NK-92 treated with Interleukin-12 subunit alpha and Interleukin-12 subunit beta, amount 100 ng/mL, for 24 hours (cell line): ENCODE measurements around the gene PCK2.

Source experiments
- DNase-seq: peaks from one replicate; lab custom pipeline; 2025; lab: John Stamatoyannopoulos, UW

The PCK2 gene

DNA sequence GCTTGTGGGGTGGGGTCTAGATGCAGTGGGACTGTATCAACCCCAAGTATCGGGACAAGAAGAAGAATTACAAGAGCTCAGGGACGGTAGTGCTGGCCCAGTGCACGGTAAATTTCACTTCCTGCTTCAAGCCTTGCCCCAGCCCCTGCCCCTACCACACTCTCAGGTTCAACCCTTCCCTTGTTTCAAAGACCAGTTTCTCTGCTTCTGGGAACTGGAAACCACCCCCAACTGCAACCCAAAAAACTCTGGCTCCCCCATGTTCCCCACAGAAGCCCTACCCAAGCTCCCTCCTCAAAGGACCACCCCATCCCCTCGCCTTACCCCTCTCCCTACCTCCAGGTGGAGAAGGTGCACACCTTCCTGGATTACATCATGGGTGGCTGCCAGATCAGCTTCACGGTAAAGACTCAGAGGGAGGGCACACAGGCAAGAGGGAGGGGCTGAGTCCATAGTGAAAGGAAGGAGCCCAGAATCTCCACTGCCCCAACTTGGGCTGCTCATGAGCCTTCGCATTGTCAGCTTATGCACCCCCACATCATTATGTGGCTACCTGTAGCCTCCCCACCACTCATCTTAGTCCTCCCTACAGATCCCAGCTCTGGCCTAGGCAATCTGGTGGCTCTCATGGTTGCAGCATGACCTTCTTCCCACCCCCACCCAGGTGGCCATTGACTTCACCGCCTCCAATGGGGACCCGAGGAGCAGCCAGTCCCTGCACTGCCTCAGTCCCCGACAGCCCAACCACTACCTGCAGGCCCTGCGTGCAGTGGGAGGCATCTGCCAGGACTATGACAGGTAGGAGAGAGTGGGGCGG is 18.4 kb upstream of the PCK2 start:
- no peak for DNase-seq

DNA sequence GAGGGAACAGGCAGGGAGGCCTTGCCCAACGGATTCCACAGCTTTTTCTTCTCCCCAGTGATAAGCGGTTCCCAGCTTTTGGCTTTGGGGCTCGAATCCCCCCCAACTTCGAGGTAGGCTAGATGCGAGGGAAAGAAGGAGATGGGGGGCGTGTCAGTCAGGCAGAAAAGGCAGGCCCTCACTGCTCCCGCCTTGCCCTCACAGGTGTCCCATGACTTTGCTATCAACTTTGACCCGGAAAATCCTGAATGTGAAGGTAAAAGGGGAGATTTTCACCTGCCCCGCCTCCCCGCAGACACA is 17.9 kb upstream of the PCK2 start:
- no peak for DNase-seq

DNA sequence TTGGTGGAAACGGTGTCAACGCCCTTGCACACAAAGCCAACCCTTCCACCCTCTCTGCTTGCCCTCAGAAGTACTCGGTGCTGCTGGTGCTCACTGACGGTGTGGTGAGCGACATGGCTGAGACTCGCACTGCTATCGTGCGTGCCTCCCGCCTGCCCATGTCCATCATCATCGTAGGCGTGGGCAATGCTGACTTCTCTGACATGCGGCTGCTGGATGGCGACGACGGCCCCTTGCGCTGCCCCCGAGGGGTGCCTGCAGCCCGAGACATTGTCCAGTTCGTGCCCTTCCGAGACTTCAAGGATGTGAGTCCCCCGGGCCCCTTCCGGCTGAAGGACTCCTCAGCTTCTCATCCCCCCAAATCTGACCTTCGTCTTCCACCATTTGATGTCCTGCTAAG is 17.0 kb upstream of the PCK2 start:
- DNase-seq, result no peak

DNA sequence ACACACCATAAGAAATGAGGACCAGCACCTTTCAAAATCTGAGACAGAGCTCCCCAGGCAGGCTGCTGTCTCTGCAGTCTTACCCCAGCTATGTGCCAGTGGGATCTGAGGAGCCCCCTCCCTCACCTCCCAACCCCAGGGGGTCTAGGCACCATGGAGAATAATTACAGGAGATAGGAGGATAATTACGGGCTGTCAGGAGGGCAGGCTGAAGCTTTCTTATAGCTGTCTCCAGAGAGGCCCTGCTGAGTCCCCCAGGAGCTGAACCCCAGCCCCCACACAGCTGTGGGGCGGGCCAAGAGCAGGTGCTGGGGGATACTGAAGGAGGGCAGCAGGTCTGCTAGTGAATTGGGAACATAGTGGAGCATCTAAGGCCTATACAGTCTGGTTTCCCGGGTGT is 16.0 kb upstream of the PCK2 start:
- no peak for DNase-seq

DNA sequence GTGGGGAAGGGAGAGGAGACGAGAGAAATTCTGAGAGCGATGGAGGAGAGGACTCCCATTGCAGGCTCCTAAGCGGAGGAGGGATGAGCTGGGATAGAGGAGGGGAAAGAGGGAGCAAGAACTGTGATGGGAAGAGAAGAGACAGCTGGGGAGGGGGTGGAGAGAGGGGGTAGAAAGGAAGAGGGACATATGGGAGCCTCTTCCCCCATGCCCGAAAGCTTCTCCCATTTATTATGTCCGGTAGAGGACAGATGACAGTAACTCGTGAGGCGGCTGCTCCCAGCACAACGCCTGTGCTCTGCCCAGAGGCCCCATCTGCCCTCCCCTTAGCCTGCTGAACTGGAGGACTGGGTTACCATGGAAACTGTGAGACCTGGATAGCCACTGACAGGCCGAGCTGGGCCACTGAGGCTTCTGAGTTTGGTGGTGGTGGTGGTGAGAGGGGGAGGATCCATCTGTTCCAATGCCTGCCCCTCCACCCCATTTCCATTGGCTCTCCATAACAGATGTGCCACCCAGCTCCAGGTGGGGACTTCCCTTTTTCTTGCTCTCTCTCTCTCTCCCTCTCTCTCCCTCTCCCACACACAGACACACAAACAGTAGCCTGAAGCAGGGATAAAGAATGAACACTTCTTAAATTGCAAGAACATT is 14.5 kb upstream of the PCK2 start:
- no peak for DNase-seq

DNA sequence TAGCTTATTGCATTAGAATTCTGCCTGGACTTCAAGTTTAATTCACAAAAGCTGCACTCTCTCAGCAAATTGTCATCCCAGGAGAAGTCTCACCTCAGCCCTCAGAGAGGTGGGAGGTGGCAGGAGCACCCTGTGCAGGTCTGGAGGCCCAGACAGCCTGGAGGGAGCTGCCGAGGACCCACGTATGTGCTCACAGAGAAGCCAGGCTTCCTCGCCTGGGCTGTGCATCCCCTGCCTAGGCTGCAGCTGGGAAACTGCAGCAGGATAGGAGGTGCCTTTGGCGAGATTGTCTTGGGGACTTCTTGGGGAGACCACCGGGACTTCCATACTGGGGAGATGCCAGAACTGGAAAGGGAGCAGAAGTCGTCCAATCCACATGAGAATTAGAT is 14.0 kb upstream of the PCK2 start:
- no peak for DNase-seq

DNA sequence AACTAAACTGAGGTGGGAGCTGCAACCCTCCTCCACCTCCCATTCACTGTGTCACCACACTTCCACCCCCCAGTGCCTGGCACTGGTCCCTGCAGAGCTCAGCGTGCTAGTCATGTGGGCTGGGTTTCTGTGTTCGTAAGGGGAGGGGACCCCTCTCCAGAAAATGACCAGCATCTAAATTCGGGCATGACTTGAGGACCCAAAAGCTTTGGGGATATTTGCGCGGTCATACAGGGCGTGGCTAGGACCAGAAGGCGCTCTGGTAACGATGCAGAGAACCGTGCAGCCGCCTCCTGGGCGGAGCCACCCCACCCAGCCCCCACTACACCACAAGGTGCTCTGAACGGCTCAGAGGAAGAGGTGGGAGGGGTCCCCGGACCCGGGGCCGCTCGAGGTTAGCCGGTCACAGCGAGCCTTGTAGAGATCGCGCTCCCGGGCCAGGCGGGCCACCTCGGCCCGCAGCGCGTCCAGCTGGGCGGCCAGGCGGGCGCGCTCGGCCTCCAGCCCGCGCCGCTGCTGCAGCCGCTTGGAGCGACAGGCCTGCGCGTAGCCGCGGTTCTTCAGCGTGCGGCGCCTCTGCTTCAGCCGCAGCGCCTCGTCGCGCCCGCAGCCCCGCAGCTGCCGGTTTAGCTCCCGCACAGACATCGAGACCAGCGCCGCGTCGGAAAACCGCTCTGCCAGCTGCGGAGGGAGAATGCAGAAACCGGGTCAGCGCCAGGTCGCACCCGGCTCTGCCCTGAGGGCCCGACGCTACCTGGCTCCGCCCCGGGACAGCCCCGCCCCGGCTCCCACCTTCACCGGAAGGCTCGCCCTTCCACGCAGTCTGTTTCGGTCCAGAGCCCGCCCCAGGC is 13.0 kb upstream of the PCK2 start:
- peak; percentile 52 for DNase-seq

DNA sequence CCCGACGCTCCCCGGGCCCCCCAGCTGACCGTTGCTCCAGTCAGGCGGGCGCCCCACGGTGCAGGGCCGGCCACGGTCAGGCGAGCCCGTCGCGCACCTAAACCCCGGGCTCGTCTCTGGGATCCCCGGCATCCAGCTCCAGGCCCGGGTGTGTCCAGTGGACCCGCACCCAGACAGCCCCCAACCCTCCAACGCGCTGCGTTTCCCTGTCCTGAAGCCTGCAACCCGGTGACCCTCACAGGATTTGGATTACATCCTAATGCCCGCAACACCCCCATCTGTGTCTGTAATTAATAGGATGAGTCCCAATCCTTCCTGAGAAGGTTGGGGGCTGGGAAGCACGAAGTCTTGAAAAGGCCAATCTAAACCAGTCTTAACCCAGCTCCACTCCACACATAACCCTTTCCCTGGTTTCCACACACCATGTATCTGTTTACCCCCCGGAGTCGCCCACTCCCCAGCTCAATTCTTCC is 12.3 kb upstream of the PCK2 start:
- no peak for DNase-seq

DNA sequence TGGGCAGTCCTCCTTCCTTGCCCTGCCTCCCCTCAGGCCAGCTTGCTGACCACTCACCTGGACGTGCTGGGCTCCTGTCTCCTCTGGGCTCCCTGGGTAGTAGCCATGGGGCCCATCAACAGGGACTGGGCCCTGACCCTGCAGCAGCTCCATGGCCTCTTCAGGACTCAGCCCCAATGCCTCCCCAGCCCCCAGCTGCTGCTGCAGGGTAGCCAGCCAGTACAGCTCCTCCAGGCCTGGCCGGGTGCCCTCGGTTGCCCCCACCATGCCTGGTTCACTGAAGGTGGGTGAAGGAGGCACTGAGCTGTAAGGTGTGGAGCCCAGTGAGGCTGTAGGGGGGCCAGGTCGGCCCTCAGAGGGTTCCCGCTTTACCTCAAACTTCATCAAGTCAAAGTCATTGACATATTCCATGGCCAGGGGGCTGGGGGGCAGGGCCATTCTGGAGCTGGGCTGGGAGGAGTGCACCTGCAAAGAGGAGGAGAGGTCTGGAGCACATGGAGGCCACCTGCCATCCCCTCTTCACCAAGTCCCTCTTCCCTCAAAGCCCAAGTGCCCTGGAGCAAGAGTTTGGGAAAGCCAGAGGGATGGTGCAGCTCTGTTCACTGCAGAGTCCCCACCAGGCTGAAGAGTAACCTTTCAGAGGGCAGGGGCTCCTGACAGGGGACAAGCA is 11.6 kb upstream of the PCK2 start:
- no peak for DNase-seq

DNA sequence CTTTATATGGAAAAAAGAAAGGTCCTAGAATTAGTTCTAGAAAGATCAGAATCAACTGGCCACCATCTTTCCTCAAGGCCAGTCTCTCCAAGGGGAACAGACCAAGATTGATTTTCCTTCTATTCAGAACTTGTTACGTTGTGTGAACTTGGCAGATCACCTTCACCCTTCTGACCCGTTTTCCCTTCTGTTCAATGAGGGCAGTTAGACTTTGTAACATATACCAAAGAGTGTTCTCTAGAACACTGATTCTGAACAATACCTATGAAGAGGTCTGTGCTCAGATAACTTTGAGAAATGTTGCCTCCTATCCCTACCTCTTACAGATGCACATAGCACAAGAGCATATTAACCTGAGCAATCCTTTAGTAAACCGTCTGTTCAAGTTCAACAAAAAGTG is 10.6 kb upstream of the PCK2 start:
- no peak for DNase-seq

DNA sequence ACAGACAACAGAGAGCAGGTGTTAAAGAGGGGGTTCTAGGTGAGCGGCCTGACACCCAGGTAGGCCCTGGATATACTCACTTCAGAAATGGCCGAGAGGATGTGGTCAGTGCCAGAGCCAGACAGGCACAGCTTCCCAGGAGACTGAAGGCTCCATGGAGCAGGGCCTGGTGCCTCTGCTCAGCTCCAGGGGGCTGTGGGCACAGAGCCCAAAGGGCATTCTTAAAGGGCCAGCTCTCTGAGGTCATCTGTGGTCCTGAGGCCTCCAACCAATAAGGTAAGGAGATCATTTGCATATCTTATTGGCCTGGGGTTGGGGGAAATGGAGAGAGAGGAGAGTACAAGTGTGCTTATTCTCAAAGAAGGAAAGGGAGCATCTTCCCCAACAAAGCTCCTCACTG is 9.7 kb upstream of the PCK2 start:
- no peak for DNase-seq

DNA sequence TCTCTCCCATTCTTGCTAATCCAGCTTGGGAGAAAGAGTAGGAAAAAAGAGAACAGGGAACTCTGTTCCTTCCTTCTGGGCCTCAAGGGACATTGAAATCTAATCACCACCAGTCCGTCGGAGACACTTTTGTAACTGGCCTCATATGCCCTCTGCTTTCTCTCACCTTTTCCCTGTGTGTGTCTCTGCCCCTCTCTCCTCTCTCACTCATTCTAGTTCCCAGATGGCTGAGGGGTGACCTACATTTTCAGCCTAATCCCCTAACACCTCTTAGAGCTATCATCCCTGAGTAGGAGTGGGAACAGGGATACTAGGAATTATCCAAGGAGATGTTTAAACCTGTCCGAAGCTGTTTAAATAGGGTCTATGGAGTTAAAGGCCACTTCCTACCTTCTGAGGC is 8.9 kb upstream of the PCK2 start:
- no peak for DNase-seq

DNA sequence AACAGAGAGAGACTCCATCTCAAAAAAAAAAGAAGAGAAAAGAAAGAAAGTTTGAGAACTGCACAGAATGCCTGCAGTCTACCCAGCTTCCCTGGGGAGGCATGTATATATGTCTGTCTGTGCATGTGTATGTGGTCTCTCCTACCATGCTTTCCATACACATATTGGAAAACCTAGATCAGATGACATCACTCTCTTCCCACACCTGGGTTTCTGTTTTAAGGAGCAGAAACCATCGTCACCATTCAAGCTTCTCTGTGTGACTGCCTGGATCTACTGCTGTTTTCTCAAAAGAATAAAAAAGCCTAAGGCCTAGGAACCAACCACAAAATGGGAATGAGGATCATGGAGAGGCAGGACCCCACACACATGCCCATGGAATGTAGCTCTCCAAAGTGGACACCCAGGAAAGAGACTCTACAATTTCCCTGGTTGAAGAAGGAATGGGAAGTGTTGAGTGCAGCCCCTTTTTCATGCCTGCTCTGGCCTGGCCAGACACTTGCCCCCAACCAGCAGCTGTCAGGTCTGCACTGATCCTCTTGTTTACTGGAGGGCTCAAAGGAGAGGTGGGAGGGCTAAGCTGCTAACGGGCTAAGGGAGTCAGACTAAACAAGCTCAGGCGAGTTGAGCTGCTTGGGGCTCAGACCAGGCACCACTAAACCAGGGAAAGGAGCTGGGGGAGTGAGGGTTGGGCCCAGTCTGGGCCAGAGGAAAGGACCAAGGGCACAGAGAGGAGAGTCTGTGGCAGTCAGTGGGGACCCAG is 7.7 kb upstream of the PCK2 start:
- DNase-seq, result no peak

DNA sequence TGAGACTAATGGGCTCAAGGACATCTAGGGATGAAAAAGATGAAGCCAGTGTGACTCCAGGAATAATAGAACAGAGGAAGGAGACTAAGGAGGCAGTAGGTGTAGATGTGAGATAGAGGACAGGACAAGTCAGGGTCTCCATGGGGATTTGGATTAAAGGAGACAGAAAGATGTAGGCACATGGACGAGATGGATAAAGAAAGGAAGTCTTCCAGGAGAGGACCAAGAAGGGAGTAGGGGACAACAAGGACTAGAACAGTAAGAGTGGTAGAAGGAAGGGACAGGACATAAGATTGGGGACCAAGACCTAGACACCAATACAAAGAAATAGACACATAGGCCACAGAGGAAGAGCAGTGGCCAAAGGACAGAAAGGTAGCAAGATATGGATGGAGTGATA is 7.1 kb upstream of the PCK2 start:
- no peak for DNase-seq

DNA sequence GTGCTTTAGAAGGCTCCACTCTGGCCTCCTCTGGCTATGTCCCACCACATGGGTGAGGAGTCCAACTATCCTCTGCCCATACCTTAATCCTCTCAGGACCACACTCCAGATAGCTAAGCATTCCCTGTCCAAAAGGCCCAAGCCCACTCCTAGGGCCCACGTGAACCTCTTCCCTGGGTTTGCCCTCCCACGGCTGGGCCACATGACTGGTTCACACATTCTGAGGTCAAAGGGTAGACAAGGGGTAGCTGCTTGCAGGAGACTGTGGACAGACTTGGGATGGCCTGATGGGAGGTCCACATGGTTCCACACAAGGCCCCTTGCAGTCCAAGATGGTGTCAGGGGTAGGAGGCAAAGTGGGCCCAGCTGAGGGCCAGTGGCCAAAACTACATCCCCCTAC is 6.0 kb upstream of the PCK2 start:
- DNase-seq, result no peak

DNA sequence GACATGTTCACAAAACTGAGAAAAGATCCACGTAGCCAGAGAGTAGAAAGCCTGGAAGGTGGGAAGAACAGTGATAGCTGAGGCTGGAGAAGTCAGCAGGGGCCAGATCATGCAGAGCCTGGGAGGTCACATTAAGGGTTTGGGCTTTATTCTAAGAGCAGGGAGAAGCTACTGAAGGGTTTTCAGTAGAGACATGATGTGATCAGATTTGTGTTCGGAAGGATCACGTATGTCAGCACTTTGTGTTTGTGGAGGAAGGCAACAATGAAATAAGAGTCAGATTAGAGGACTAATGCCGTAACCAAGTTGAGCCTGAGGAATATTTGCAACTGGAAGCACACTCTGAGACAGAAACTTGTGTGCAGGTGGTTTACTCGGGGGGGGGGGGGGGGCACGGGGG is 4.2 kb upstream of the PCK2 start:
- no peak for DNase-seq

DNA sequence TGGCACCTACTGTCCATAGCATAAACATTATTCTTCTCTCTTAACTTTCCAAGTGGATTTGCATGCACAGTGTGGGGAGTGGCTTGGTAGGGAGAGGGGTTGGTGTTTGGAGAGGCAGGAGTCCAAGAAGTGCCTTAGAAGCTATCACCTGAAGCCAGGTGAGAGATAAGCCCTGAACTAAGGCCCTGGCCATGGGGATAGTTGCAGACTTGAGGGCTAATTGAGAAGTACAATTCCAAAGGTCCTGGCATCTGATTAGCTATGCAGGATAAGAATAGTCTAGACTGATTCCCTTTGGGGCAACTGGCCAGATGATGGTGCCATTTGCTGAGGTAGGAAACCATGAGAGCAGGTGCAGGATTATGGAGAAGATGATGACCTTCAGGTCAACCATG is 2.0 kb upstream of the PCK2 start:
- no peak for DNase-seq

DNA sequence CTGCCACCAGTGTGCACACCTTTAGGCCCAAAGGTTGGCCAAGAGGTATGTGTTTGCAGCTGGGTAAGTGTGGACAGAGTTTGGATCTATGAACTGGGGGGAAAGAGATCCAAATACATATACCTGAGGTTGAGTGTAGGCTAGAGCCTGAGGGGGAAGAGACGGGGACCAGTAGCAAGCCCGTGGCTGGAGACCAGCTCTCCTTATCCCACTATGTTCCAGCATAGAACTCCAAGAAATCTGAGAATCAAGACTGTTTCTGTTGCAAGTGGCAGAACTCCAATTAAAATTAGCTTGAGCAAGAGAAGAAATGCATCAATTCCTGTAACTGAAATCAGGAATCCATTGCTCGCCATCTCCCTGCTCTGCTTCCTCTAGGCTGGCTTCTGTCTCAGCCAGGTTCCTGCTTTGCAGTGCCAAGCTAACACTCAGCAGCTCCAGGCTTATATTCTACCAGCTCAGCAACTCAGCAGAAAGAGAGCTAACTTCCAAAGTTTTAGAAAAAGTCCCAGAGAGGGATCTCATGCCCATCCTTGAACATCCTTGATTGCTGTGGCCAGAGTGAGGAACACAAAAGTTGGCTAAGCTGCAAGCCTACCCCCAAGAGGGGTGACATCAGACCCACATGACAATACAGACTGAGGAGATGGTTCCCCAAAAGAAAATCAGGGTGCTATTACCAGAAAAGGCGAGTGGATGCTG is 1.5 kb upstream of the PCK2 start:
- DNase-seq, result no peak

DNA sequence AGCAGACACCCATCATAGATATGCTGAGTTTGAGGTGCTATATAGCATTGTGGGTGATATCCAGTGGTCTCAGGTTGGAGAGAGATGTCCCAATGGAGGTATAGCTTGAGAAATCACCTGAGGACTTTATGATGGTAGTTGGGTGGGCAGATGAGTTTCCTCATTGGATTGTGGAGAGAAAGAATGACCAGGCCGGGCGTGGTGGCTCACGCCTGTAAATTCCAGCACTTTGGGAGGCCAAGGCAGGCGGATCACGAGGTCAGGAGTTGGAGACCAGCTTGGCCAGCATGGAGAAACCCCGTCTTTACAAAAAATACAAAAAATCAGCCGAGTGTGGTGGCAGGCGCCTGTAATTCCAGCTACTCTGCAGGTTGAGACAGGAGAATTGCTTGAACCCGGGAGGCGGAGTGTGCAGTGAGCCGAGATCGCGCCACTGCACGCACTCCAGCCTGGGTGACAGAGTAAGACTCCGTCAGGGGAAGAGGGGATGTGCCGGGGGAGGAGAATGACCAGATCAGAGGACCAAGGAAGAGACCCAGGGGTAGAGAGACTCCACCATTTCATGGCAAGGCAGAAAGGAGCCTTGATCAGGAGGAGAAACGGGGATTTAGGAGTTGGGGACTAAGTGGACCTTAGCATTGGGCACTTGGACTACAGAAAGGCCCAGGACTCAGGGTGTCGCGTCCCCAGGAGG is 757 bp upstream of the PCK2 start:
- no peak for DNase-seq

DNA sequence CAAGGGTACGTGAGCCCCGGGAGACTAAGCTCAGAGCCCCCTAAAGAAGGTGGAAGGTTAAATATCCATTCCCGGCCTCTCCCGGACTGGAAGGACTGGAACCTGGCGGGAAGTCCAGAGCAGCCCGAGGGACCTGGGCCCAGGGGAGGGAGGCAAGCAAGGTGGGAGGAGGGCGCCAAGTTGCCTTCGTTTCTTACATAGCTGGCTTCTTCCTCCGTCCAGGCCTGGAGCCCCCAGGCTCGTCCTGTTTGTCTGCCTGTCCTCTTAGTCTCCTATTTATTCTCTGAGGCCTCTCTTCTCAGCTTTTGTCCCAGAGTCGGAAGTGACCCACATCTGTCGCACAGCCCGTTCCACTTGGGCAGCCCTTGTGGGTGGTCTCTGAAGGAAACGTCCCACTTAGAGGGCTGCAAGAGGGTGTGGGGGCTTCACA is 745 bp downstream of the PCK2 start:
- DNase-seq, result no peak
